ENCODE data around the gene EMCN.

EMCN gene

GRCh38 chr4:100511896-100512295 lies 5.9 kb downstream of the EMCN start:
- no peak overlapping the region for H3K4me3 ChIP-seq (ENCODE audit: low read depth, low read length)
- no peak for DNase-seq (ENCODE audit: low read depth)
- no peak for TF ChIP-seq CTCF (IDR thresholded peaks at IDR 0.05; ENCODE audit: insufficient read depth, low read depth, low read length, missing control alignments)

DNA sequence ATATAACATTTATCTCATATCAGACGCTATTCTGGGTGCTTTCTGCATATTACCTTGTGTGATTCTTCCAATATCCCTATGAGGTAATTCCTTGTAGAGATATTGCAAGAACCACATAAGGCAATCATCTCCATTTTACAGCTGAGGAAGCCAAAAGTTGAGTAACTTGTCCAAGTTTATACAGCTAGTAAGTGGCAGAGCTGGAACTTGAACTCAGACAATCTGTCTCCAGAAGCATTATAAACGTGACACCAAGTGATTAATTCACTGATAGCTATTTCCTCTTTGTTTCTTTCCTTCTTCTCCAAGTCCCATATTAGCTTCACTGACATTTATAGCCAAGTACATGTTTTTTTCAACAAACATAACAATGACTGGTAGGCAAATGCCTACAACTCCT lies 7.3 kb downstream of the EMCN start:
- no peak overlapping the region for H3K4me3 ChIP-seq (ENCODE audit: low read depth, low read length)
- DNase-seq (ENCODE audit: low read depth) = no peak
- no peak for TF ChIP-seq CTCF (IDR thresholded peaks at IDR 0.05; ENCODE audit: insufficient read depth, low read depth, low read length, missing control alignments)

DNA sequence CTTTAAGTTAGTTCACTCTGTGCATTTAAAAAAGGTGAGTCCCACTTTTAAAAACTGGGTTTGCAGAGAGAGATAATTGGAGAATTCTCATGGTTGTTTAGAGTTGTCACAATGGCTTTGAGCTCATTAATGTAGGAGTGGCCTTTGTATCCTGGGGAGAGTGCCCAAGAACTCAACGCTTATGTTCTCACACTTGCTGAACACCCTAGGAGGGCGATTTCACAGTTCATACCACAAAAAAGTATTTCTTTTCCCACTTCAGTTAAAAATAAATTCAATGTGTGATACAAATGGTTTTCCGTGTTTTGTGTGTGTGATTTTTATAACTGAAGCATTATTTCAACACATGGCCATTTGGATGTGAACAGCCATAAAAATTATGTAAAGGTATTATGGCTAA lies 8.4 kb downstream of the EMCN start:
- H3K4me3 ChIP-seq (ENCODE audit: low read depth, low read length) = no peak overlapping the region
- no peak for DNase-seq (ENCODE audit: low read depth)
- no peak for TF ChIP-seq CTCF (IDR thresholded peaks at IDR 0.05; ENCODE audit: insufficient read depth, low read depth, low read length, missing control alignments)

DNA sequence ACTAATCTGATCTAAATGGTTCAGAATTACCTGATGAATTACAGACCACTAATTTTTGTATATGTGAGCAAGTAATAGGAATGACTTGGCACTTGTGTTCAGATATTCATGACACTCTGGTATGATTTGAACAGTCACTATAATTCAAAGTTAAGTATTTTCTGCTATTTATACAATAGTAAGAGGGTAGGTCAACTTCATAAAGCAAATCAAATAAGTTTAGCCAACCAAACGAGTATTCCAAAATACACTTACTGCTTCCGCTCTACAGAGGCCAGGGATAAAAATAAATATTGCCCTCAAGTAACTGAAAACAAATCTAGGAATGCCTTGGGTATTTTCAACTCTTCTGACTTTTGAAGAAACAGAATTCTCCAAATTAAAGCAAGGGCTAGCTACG lies 9.1 kb downstream of the EMCN start:
- no peak for DNase-seq (ENCODE audit: low read depth)
- no peak overlapping the region for H3K4me3 ChIP-seq (ENCODE audit: low read depth, low read length)
- no peak for TF ChIP-seq CTCF (IDR thresholded peaks at IDR 0.05; ENCODE audit: insufficient read depth, low read depth, low read length, missing control alignments)

- no peak overlapping the region for H3K4me3 ChIP-seq (ENCODE audit: low read depth, low read length)
- no peak for TF ChIP-seq CTCF (IDR thresholded peaks at IDR 0.05; ENCODE audit: insufficient read depth, low read depth, low read length, missing control alignments)
- DNase-seq (ENCODE audit: low read depth) = no peak
Observed at GRCh38 chr4:100504086-100504874, 13.5 kb downstream of the EMCN start.

DNA sequence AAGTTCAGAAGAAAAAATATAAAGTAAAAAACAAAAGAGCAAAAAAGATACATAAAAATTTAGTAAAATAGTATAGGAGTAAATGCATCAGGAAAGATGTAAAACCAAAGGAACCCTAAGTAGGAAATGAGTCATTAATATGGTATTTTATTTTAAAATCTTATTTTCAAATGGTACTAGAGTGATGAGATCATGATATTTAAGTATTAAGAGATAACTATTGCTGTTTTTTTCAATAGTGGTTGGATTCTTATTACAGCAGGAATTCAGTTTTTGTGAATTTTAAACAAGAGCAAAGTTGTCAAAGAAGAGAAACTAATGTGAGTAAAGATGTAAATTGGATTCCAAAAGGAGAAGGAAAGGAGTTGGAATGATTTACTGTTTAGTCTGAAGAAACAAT lies 20.0 kb downstream of the EMCN start:
- H3K4me3 ChIP-seq (ENCODE audit: low read depth, low read length) = no peak overlapping the region
- DNase-seq (ENCODE audit: low read depth) = no peak
- no peak for TF ChIP-seq CTCF (IDR thresholded peaks at IDR 0.05; ENCODE audit: insufficient read depth, low read depth, low read length, missing control alignments)

DNA sequence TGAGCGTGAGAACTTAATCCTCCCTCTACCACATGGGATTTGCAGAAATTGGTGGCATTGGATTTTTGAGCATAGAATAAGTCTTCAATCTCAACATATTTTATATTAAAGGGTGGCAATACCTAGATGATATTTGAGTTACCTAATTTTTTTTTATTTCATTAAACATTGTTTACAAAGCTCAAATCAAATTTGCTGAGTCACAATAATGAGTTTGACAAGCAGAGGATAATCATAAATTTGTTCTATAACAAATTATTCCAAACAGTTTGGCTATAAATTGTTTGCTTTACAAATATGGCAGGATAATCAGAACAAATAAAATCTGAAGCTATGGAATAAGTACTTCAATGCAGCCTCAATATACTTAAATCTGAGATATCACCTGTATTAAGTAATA lies 22.7 kb downstream of the EMCN start:
- TF ChIP-seq CTCF (IDR thresholded peaks at IDR 0.05; ENCODE audit: insufficient read depth, low read depth, low read length, missing control alignments) = no peak
- DNase-seq (ENCODE audit: low read depth) = no peak
- no peak overlapping the region for H3K4me3 ChIP-seq (ENCODE audit: low read depth, low read length)

All from GM12865 (cell line).